DMS153 treated with DMSO at 0.1 percent for 48 hours (cell line): ENCODE measurements around the gene LATS1.
"Not testable (repeated sequence)": the region's sequence is repeated elsewhere in the genome, so short reads cannot be mapped to it uniquely, and the experiment has no call there.

ENCODE experiments used
- DNase-seq: peaks from one replicate; lab custom pipeline; 2025; ENCODE audit not compliant: unreplicated experiment; lab: John Stamatoyannopoulos, UW

LATS1 gene

GRCh38 chr6:149672265-149672664 lies 45.6 kb downstream of the LATS1 start:
- DNase-seq, result not testable (repeated sequence)

- DNase-seq, result no peak
These were observed 57.9 kb downstream of the LATS1 start for GRCh38 chr6:149660028-149660427.

- no peak for DNase-seq
These were observed 60.5 kb downstream of the LATS1 start for GRCh38 chr6:149657441-149657840.

- DNase-seq, result no peak
These were observed 66.8 kb downstream of the LATS1 start for GRCh38 chr6:149651056-149651455.

GRCh38 chr6:149648148-149649145 lies 69.5 kb downstream of the LATS1 start, which contains the start of gene KATNA1:
Gene KATNA1, minus strand, starts transcription at chr6:149648714. Its CDS starts 10,167 bp downstream, at chr6:149638547.
- DNase-seq, result peak; percentile 90

GRCh38 chr6:149646599-149646998 lies 71.3 kb downstream of the LATS1 start:
- no peak for DNase-seq

GRCh38 chr6:149642829-149643580 lies 74.9 kb downstream of the LATS1 start:
- DNase-seq, result no peak

- no peak for DNase-seq
These were observed 81.8 kb downstream of the LATS1 start for GRCh38 chr6:149636124-149636523.

GRCh38 chr6:149634315-149634714 lies 83.6 kb downstream of the LATS1 start:
- no peak for DNase-seq

- no peak for DNase-seq
These were observed 88.9 kb downstream of the LATS1 start for GRCh38 chr6:149628875-149629510.

- no peak for DNase-seq
These were observed 90.2 kb downstream of the LATS1 start for GRCh38 chr6:149627672-149628071.

GRCh38 chr6:149615805-149616204 lies 102.1 kb downstream of the LATS1 start:
- DNase-seq, result no peak

- DNase-seq, result no peak
These were observed 103.6 kb downstream of the LATS1 start for GRCh38 chr6:149614337-149614736.

GRCh38 chr6:149608381-149608982 lies 109.4 kb downstream of the LATS1 start:
- no peak for DNase-seq
